A549 (cell line): ENCODE measurements around the gene SYNJ1.

ENCODE experiments used
- CEBPB ChIP-seq, 2 experiments: fragments of >200 bp in 1 of 2; sonication (Bioruptor Twin) in 1 of 2; formaldehyde crosslinking in 1 of 2; IDR thresholded peaks; 2 replicates each; pipeline ENCODE4 v1.6.1; 2012 to 2016
- CTCF ChIP-seq: fragments of >200 bp; sonication (Bioruptor Twin); formaldehyde crosslinking; IDR thresholded peaks from 3 replicates; pipeline ENCODE4 v1.5.1; 2016
- MAX ChIP-seq: IDR thresholded peaks from 2 replicates; pipeline ENCODE4 v1.6.1; 2012
- POLR2A ChIP-seq: IDR thresholded peaks from 2 replicates; pipeline ENCODE4 v1.6.1; 2012; ENCODE audit warnings: mild to moderate bottlenecking, low read length
- REST ChIP-seq: fragments of 200-600 bp; sonication (generic); IDR thresholded peaks from 2 replicates; pipeline ENCODE4 v1.6.1; 2016; ENCODE audit warnings: antibody characterized with exemption, mild to moderate bottlenecking, moderate library complexity
- ZC3H11A ChIP-seq: fragments of 450-650 bp; IDR thresholded peaks from 2 replicates; pipeline ENCODE4 v1.6.1; 2014; ENCODE audit warnings: antibody characterized with exemption, mild to moderate bottlenecking

GRCh38 chr21:32584472-32584871 is 143.3 kb downstream of the SYNJ1 start:
- TF ChIP-seq POLR2A: no peak
- no peak for TF ChIP-seq CEBPB (IDR thresholded peaks at IDR 0.05)
- no peak for TF ChIP-seq CTCF
- TF ChIP-seq REST: no peak
- TF ChIP-seq MAX: no peak
- TF ChIP-seq ZC3H11A: no peak
